Heart left ventricle (tissue), 13 donors: Measurements from ENCODE around the gene MALSU1.
A peak's percentile ranks its signal among the peaks of the same experiment; 100 is the strongest.

Experiments
- CTCF ChIP-seq, 12 donors: fragments of 200-600 bp; sonication (generic) in 4 of 12; IDR thresholded peaks; one replicate each; pipeline versions ENCODE4 v1.5.0 to v1.8.0; 2018 to 2022; ENCODE audit warnings: antibody characterized with exemption in 12 of 12, mild to moderate bottlenecking in 5 of 12
- POLR2A ChIP-seq, 2 donors: fragments of 450-650 bp; IDR thresholded peaks; one replicate each; pipeline ENCODE4 v1.6.1; 2017; ENCODE audit warnings: antibody characterized with exemption in 2 of 2, mild to moderate bottlenecking in 2 of 2, moderate library complexity in 2 of 2
- donor health status: ischemic (EF 13 %, LVEDD 7.1; RV severe dilation, severe dysfunction).
- donor health status: DM: no; HTN: yes; CAD: no.
- donor health status: DM: no; HTN: no; CAD: no.
- donor health status: ischemic (EF 25% LVEDD 6.9; RV normal size, moderate dysfunction).
- donor health status: ischemic (EF 25% LVEDD 5.7; RV mildly dilated, moderate dysfunction).
- donor health status: ischemic (EF 35%, LVEDD 5.7; RV mildly dilated, moderate dysfunction).
- donor health status: nonischemic (EF 11% LVEDD 7.7; RV severe dilation, severe dysfunction).
- donor health status: DM: yes; HTN: yes; CAD: no.
- donor health status: PGD.
- donor health status: ischemic (EF 29% LVEDD 5.4; RV normal size, mild dysfunction).
- donor health status: nonischemic (EF 23%, LVEDD 6.1; RV moderate dilation, normal function).

- TF ChIP-seq CTCF (IDR thresholded peaks at IDR 0.05) = peak; percentile 50 to 77 (median 66)
- TF ChIP-seq POLR2A (IDR thresholded peaks at IDR 0.05) = no peak
These were observed 21.7 kb upstream of the MALSU1 start for GRCh38 chr7:23277359-23277989.
